Hepatocyte (in vitro differentiated cells): ENCODE measurements around the gene GMDS. TPM values are rescaled to one million over a fixed set of nuclear protein-coding genes. Genes with fewer than 3 reads are reported as not detected.

Experiments used
- DNase-seq: peaks from one replicate; pipeline ENCODE4 v3.0.0-alpha.2; 2016; ENCODE audit warnings: low spot score
- H2AFZ ChIP-seq: fragments of 200-600 bp; sonication (generic); 2 replicates; pipeline ENCODE4 v1.6.0; 2016; ENCODE audit warnings: antibody characterized with exemption, mild to moderate bottlenecking
- H3K27ac ChIP-seq: fragments of 200-600 bp; sonication (generic); 2 replicates; pipeline ENCODE4 v1.5.1; 2016; ENCODE audit warnings: mild to moderate bottlenecking
- H3K27me3 ChIP-seq: fragments of 200-600 bp; sonication (generic); 2 replicates; pipeline ENCODE4 v1.6.1; 2016
- H3K36me3 ChIP-seq: fragments of 200-600 bp; sonication (generic); replicated peaks from 2 replicates; pipeline ENCODE4 v1.5.1; 2016; ENCODE audit warnings: low read depth; ENCODE audit not compliant: insufficient read depth
- H3K4me1 ChIP-seq: fragments of 200-600 bp; sonication (generic); 2 replicates; pipeline ENCODE4 v1.5.1; 2016; ENCODE audit warnings: mild to moderate bottlenecking, moderate library complexity; ENCODE audit not compliant: insufficient read depth
- H3K4me2 ChIP-seq: fragments of 200-600 bp; sonication (generic); 2 replicates; pipeline ENCODE4 v1.6.0; 2016
- H3K4me3 ChIP-seq: fragments of 200-600 bp; sonication (generic); 2 replicates; pipeline ENCODE4 v1.5.1; 2016; ENCODE audit warnings: mild to moderate bottlenecking
- H3K79me2 ChIP-seq: fragments of 200-600 bp; sonication (generic); 2 replicates; pipeline ENCODE4 v1.6.0; 2017; ENCODE audit warnings: mild to moderate bottlenecking
- H3K9me2 ChIP-seq: fragments of 200-600 bp; sonication (generic); replicated peaks from 2 replicates; pipeline ENCODE4 v1.6.0; 2017; ENCODE audit warnings: mild to moderate bottlenecking; ENCODE audit not compliant: insufficient read depth
- H3K9me3 ChIP-seq: fragments of 200-600 bp; sonication (generic); 2 replicates; pipeline ENCODE4 v1.5.1; 2016; ENCODE audit warnings: low read depth, mild to moderate bottlenecking
- H4K20me1 ChIP-seq: fragments of 200-600 bp; sonication (generic); 2 replicates; pipeline ENCODE4 v1.6.0; 2016; ENCODE audit warnings: mild to moderate bottlenecking; ENCODE audit not compliant: insufficient read depth, poor library complexity, severe bottlenecking
- CTCF ChIP-seq: fragments of 200-600 bp; sonication (generic); IDR thresholded peaks from 2 replicates; pipeline ENCODE4 v1.5.1; 2016; ENCODE audit warnings: antibody characterized with exemption, mild to moderate bottlenecking; ENCODE audit not compliant: poor library complexity
- EZH2 ChIP-seq: fragments of 200-600 bp; sonication (generic); IDR thresholded peaks from 2 replicates; pipeline ENCODE4 v1.6.1; 2016; ENCODE audit warnings: antibody characterized with exemption, mild to moderate bottlenecking, borderline replicate concordance
- EZH2phosphoT487 ChIP-seq: fragments of 200-600 bp; sonication (generic); IDR thresholded peaks from one replicate; pipeline ENCODE4 v1.6.1; 2018; ENCODE audit warnings: antibody characterized with exemption, mild to moderate bottlenecking, low read depth, moderate library complexity; ENCODE audit not compliant: unreplicated experiment, severe bottlenecking
- WGBS: methylation state at CpG from one replicate; pipeline ENCODE4 v1.1.6; 2016; ENCODE audit warnings: low lambda C conversion rate; ENCODE audit errors: missing lambda C conversion rate; 5-methylcytosine and 5-hydroxymethylcytosine counted together
- polyA plus RNA-seq: library from polyadenylated mRNA; unstranded; fragments of >200 nt; fragmentation: Nextera tagmentation; extraction: Ambion mirVana; gene quantifications from 2 replicates; pipeline ENCODE4 v1.2.1, GENCODE V29; 2016
- total RNA-seq: library from RNA; depleted of rRNA; stranded (reverse); fragments of >200 nt; gene quantifications from 2 replicates; pipeline ENCODE4 v1.2.3, GENCODE V29; 2014

The GMDS gene
- total and polyA plus RNA-seq, 2 experiments from 2014 or later, result 20.7 to 32.6 TPM

GRCh38 chr6:1986454-1987243 is 258.8 kb downstream of the GMDS start:
- no peak overlapping the region for H3K4me2 ChIP-seq
- no peak for TF ChIP-seq CTCF
- 35% methylated on average over 1 of the region's 1 CpG for WGBS
- no peaks in the 10 kb centered on the region for H4K20me1 ChIP-seq
- H3K36me3 ChIP-seq, result no peaks in the 10 kb centered on the region
- H3K9me3 ChIP-seq, result no peaks in the 10 kb centered on the region
- H2AFZ ChIP-seq, result no peak overlapping the region
- no peak for DNase-seq
- no peaks in the 10 kb centered on the region for H3K79me2 ChIP-seq
- H3K27me3 ChIP-seq, result no peaks in the 10 kb centered on the region
- no peaks in the 10 kb centered on the region for H3K9me2 ChIP-seq
- H3K4me3 ChIP-seq, result no peak overlapping the region
- no peak overlapping the region for H3K27ac ChIP-seq
- no peaks in the 10 kb centered on the region for H3K4me1 ChIP-seq

GRCh38 chr6:1984346-1984994 is 260.9 kb downstream of the GMDS start:
- Histone ChIP-seq H3K36me3 (no peaks in the 10 kb centered on the region), H3K4me1 (no peaks in the 10 kb centered on the region), H3K79me2 (no peaks in the 10 kb centered on the region), H4K20me1 (no peaks in the 10 kb centered on the region), H3K9me3 (peaks cover 10% of the 10 kb centered on the region), H2AFZ (no peak overlapping the region), H3K9me2 (no peaks in the 10 kb centered on the region), H3K27me3 (no peaks in the 10 kb centered on the region), H3K27ac (no peak overlapping the region), H3K4me2 (no peak overlapping the region), H3K4me3 (no peak overlapping the region)
- TF ChIP-seq EZH2phosphoT487 (no peak), CTCF (no peak), EZH2 (no peak)
- no peak for DNase-seq
- WGBS, result 93% methylated on average over 3 of the region's 3 CpGs

- no peaks in the 10 kb centered on the region for H4K20me1 ChIP-seq
These were observed 261.6 kb downstream of the GMDS start for GRCh38 chr6:1983850-1984249.

More at GRCh38 chr6:1983850-1984249, 261.6 kb downstream of the GMDS start:
- no peak overlapping the region for H3K4me3 ChIP-seq
- H3K27me3 ChIP-seq, result no peaks in the 10 kb centered on the region
- no peaks in the 10 kb centered on the region for H3K4me1 ChIP-seq
- H3K79me2 ChIP-seq, result no peaks in the 10 kb centered on the region
- no peak overlapping the region for H3K27ac ChIP-seq
- TF ChIP-seq EZH2phosphoT487, result no peak
- TF ChIP-seq CTCF, result no peak
- no peaks in the 10 kb centered on the region for H3K9me2 ChIP-seq
- DNase-seq, result no peak
- 100% methylated on average over 1 of the region's 1 CpG for WGBS
- H3K9me3 ChIP-seq, result peaks cover 10% of the 10 kb centered on the region
- H3K4me2 ChIP-seq, result no peak overlapping the region
- no peak overlapping the region for H2AFZ ChIP-seq
- no peaks in the 10 kb centered on the region for H3K36me3 ChIP-seq
